Esophagus muscularis mucosa (tissue), 4 donors: ENCODE data around the gene MRPL28. TPM values are rescaled to one million over a fixed set of nuclear protein-coding genes. Genes with fewer than 3 reads are reported as not detected.

Experiments used
- DNase-seq: peaks from one replicate; pipeline ENCODE4 v3.0.0-alpha.2; 2017; ENCODE audit errors: extremely low spot score
- H3K27ac ChIP-seq, 4 donors: fragments of 200-600 bp; sonication (generic); replicated peaks in 1 of 4; 1 replicate in 3 of 4; 2 replicates in 1 of 4; pipeline ENCODE4 v1.5.1; 2016 to 2019; ENCODE audit warnings: mild to moderate bottlenecking in 1 of 4
- H3K27me3 ChIP-seq, 4 donors: fragments of 200-600 bp; sonication (generic); one replicate each; pipeline versions ENCODE4 v1.5.1 to v1.6.0; 2016 to 2019
- H3K36me3 ChIP-seq, 4 donors: fragments of 200-600 bp; sonication (generic); one replicate each; pipeline ENCODE4 v1.5.1; 2016 to 2019
- H3K4me1 ChIP-seq, 4 donors: fragments of 200-600 bp; sonication (generic); one replicate each; pipeline ENCODE4 v1.5.1; 2016 to 2019
- H3K4me3 ChIP-seq, 4 donors: fragments of 200-600 bp; sonication (generic); 1 replicate in 2 of 4; 2 replicates in 2 of 4; pipeline ENCODE4 v1.5.1; 2016 to 2019; ENCODE audit warnings: mild to moderate bottlenecking in 4 of 4, moderate library complexity in 1 of 4
- H3K9me3 ChIP-seq, 4 donors: fragments of 200-600 bp; sonication (generic); 1 replicate in 3 of 4; 2 replicates in 1 of 4; pipeline ENCODE4 v1.5.1; 2016 to 2019
- CTCF ChIP-seq, 3 experiments: fragments of 200-600 bp in 2 of 3; fragments of 450-650 bp in 1 of 3; sonication (generic) in 2 of 3; IDR thresholded peaks; one replicate each; pipeline ENCODE4 v1.5.1; 2017 to 2019; ENCODE audit warnings: antibody characterized with exemption in 3 of 3, mild to moderate bottlenecking in 2 of 3, moderate library complexity in 1 of 3
- EP300 ChIP-seq: sonication (generic); formaldehyde crosslinking; IDR thresholded peaks from one replicate; pipeline ENCODE4 v1.6.1; 2017; ENCODE audit warnings: antibody characterized with exemption
- POLR2A ChIP-seq: fragments of 450-650 bp; IDR thresholded peaks from one replicate; pipeline ENCODE4 v1.6.1; 2017; ENCODE audit warnings: antibody characterized with exemption, moderate library complexity, mild to moderate bottlenecking, low read depth
- POLR2AphosphoS5 ChIP-seq, 2 donors: sonication (generic); formaldehyde crosslinking; IDR thresholded peaks; one replicate each; pipeline ENCODE4 v1.6.1; 2017; ENCODE audit warnings: antibody characterized with exemption in 2 of 2
- WGBS: methylation state at CpG from one replicate; pipeline ENCODE4 v1.1.5; 2018; 5-methylcytosine and 5-hydroxymethylcytosine counted together
- intact Hi-C: fragments of 100-400 bp; cut with DNase I; formaldehyde crosslinking; loops from one replicate; pipeline ENCODE4 v1.15.1; 2023
- total RNA-seq, 4 donors: library from RNA; depleted of rRNA; stranded (reverse); fragments of >200 nt; gene quantifications; one replicate each; pipeline versions ENCODE4 v1.1.0 to v1.2.1, GENCODE V29; 2016

Gene MRPL28
- total RNA-seq, 4 donors from 2014 or later: 53.6 to 93.8 (median 69.5) TPM

GRCh38 chr16:353404-354290 is 16.7 kb downstream of the MRPL28 start:
- H3K4me1 ChIP-seq: peaks cover 8 to 28% (median 23%) of the 10 kb centered on the region in 4 donors
- H3K4me3 ChIP-seq: peak overlapping the region; percentile 78 to 94 (median 80)
- H3K9me3 ChIP-seq: no peaks in the 10 kb centered on the region
- intact Hi-C loops: loop anchor here (1.0 to 5.0 kb wide), 2 partner anchors 17 to 126 kb away; partner anchors contain the start of genes LUC7L and MRPL28
- WGBS: 81% methylated on average over 17 of the region's 25 CpGs
- H3K36me3 ChIP-seq: no peaks in the 10 kb centered on the region
- TF ChIP-seq POLR2A (no peak), CTCF (IDR thresholded peaks at IDR 0.05) (no peak), EP300 (no peak), POLR2AphosphoS5 (IDR thresholded peaks at IDR 0.05) (no peak)
- no peak for DNase-seq
- peak overlapping the region; percentile 71 to 86 (median 80) for H3K27ac ChIP-seq
- no peaks in the 10 kb centered on the region for H3K27me3 ChIP-seq

GRCh38 chr16:352547-353403 is 17.6 kb downstream of the MRPL28 start, which contains the start of gene AXIN1:
Gene AXIN1 (minus strand): TSS chr16:352723. CDS start chr16:347025, 5,698 bp downstream.
- Histone ChIP-seq H3K36me3 (no peaks in the 10 kb centered on the region), H3K9me3 (no peaks in the 10 kb centered on the region), H3K4me3 (peak within 1 kb of the TSS; percentile 78 to 94 (median 80)), H3K4me1 (peaks cover 8 to 34% (median 27%) of the 10 kb centered on the region in 4 donors), H3K27me3 (no peaks in the 10 kb centered on the region), H3K27ac (peak within 1 kb of the TSS; percentile 71 to 86 (median 81))
- intact Hi-C loops: loop anchor here (1.0 to 5.0 kb wide), 2 partner anchors 18 to 125 kb away; partner anchors contain the start of genes LUC7L and MRPL28
- 3% methylated on average over 55 of the region's 113 CpGs for WGBS
- DNase-seq: peak; percentile 100
- TF ChIP-seq EP300 (no peak), CTCF (IDR thresholded peaks at IDR 0.05) (peak; percentile 46 to 79 (median 63)), POLR2AphosphoS5 (IDR thresholded peaks at IDR 0.05) (peak; percentile 62 to 80), POLR2A (no peak)

GRCh38 chr16:351804-352520 is 18.4 kb downstream of the MRPL28 start:
- Histone ChIP-seq H3K36me3 (peaks cover 0 to 5% (median 2%) of the 10 kb centered on the region in 4 donors), H3K9me3 (no peaks in the 10 kb centered on the region), H3K4me1 (peaks cover 8 to 41% (median 27%) of the 10 kb centered on the region in 4 donors), H3K27me3 (no peaks in the 10 kb centered on the region), H3K4me3 (peak overlapping the region; percentile 78 to 94 (median 80)), H3K27ac (peak overlapping the region; percentile 71 to 83 (median 77))
- TF ChIP-seq CTCF (IDR thresholded peaks at IDR 0.05): no peak
- TF ChIP-seq POLR2AphosphoS5 (IDR thresholded peaks at IDR 0.05): no peak
- no peak for TF ChIP-seq EP300
- no peak for TF ChIP-seq POLR2A
- no peak for DNase-seq
- intact Hi-C loops: loop anchor here (5.0 kb wide), 1 partner anchor 125 kb away; the partner anchor contains the start of gene LUC7L
- 0% methylated on average over 15 of the region's 95 CpGs for WGBS

GRCh38 chr16:350203-350602 is 20.1 kb downstream of the MRPL28 start:
- H3K4me1 ChIP-seq: peaks cover 8 to 41% (median 27%) of the 10 kb centered on the region in 4 donors
- H3K27ac ChIP-seq: no peak overlapping the region
- no peaks in the 10 kb centered on the region for H3K9me3 ChIP-seq
- TF ChIP-seq POLR2AphosphoS5 (IDR thresholded peaks at IDR 0.05): no peak
- TF ChIP-seq POLR2A: no peak
- TF ChIP-seq CTCF (IDR thresholded peaks at IDR 0.05): no peak
- TF ChIP-seq EP300: no peak
- H3K36me3 ChIP-seq: peaks cover 0 to 20% (median 15%) of the 10 kb centered on the region in 4 donors
- no peak overlapping the region for H3K4me3 ChIP-seq
- H3K27me3 ChIP-seq: no peaks in the 10 kb centered on the region
- DNase-seq: no peak
- WGBS: 83% methylated on average over 8 of the region's 8 CpGs
- intact Hi-C loops: loop anchor here (5.0 kb wide), 1 partner anchor 123 kb away; the partner anchor contains the start of gene LUC7L
